Activated CD4-positive, alpha-beta memory T cell treated with anti-CD3 and anti-CD28 coated beads, Interleukin-2, amount 10 ng/mL, durations not matched to agents 7 days and 5 days (primary cell): ENCODE measurements around the gene SF3B5. TPM values are rescaled to one million over a fixed set of nuclear protein-coding genes. Genes with fewer than 3 reads are reported as not detected.

ENCODE experiments used
- CTCF ChIA-PET: fragments of 350-600 bp; sonication (Branson Sonifier 250); formaldehyde crosslinking; loops from one replicate; lab custom pipeline; 2021; ENCODE audit warnings: antibody characterized with exemption, inconsistent platforms; lab: Charles Lee
- POLR2A ChIA-PET: fragments of 350-600 bp; sonication (Branson Sonifier 250); formaldehyde crosslinking; loops from one replicate; lab custom pipeline; 2021; ENCODE audit warnings: antibody characterized with exemption; lab: Charles Lee
- DNase-seq: peaks from one replicate; pipeline ENCODE4 v3.0.0-alpha.2; 2020
- H3K27ac Mint-ChIP-seq: one replicate; pipeline ENCODE4 v1.8.0; 2021; ENCODE audit warnings: mild to moderate bottlenecking, mixed read lengths
- H3K27me3 Mint-ChIP-seq: one replicate; pipeline ENCODE4 v1.8.0; 2021; ENCODE audit warnings: mixed read lengths
- H3K36me3 Mint-ChIP-seq: one replicate; pipeline ENCODE4 v1.8.0; 2021; ENCODE audit warnings: low read depth, mixed read lengths
- H3K4me1 Mint-ChIP-seq: one replicate; pipeline ENCODE4 v1.8.0; 2021; ENCODE audit warnings: mixed read lengths
- H3K4me3 Mint-ChIP-seq: one replicate; pipeline ENCODE4 v1.8.0; 2021; ENCODE audit warnings: mild to moderate bottlenecking, mixed read lengths
- H3K9me3 Mint-ChIP-seq: one replicate; pipeline ENCODE4 v1.8.0; 2021; ENCODE audit warnings: mixed read lengths
- total RNA-seq, 2 experiments: library from RNA; stranded (reverse); gene quantifications; one replicate each; pipeline ENCODE4 v1.2.3, GENCODE V29; 2021

The SF3B5 gene
- total RNA-seq, 2 experiments from 2014 or later: 128 to 130 TPM

DNA sequence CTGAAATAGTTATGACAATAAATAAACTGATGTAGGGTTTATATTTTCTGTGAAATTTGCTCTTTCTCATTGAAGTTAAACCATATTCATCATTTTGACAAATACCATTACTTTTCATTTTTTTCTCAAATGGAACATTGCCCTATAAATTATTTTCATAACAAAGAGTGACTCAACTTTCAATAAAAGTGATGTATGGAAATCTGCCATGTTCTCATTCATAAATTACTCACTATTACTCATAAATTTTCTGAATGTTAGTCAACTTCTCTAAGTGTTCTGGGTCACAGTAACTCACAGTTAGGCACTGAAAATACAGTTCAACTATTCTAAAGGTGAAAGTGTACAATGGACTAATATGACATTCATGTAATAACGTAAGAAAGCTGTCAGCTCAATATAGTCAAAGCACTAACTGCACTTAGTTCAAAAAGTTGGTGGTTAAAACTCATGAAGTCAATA lies 35.9 kb upstream of the SF3B5 start:
- H3K27me3 Mint-ChIP-seq: peaks cover 18% of the 10 kb centered on the region
- ChIA-PET POLR2A (interaction anchor here (3.5 kb wide), 1 partner anchor 19 kb away, joined by 17 read pairs; the partner anchor contains the start of gene STX11), CTCF (no interaction called here)
- peaks cover 17% of the 10 kb centered on the region for H3K4me1 Mint-ChIP-seq
- no peaks in the 10 kb centered on the region for H3K9me3 Mint-ChIP-seq
- no peak for DNase-seq
- no peaks in the 10 kb centered on the region for H3K36me3 Mint-ChIP-seq
- H3K27ac Mint-ChIP-seq: no peak overlapping the region
- H3K4me3 Mint-ChIP-seq: no peak overlapping the region

DNA sequence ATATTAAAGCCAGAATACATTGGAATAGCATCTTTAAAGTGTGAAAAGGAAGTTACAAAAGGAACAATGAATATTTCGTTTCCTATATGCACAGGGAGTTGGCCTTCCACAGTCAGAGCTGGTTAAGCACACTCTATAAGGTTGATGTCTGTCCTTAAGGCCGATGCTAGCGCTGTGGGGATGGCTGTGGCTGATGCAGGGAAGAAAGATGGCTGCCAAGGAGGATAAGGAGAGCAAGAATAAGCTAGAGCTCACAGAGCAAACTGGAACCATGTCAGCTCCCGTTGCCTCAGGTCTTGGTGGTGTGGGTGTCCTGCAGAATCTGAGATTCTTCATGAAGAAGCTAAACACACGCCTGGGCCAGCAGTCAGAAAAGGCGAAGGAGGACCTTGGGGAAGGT lies 34.1 kb upstream of the SF3B5 start:
- H3K27ac Mint-ChIP-seq: no peak overlapping the region

DNA sequence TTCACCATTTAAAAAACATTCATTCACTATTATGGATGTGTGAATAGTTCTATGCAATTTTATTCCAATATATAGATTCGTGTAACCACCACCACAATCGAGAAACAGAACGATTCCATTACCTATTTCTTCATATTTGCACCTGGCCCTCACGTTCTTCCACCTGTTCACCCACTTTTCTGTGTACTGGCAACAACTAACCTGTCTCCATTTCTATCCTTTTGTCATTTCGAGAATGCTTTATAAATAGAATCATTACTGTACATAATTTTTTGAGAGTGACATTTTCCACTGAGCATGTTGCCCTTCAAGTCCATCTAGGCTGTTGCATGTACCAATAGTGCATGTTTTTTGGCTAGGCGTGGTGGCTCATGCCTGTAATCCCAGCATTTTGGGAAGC lies 31.7 kb upstream of the SF3B5 start:
- H3K27ac Mint-ChIP-seq: no peak overlapping the region
- no peak for DNase-seq
- no peaks in the 10 kb centered on the region for H3K36me3 Mint-ChIP-seq
- ChIA-PET POLR2A (no interaction called here), CTCF (interaction anchor here (0.7 kb wide), 1 partner anchor 355 kb away, joined by 3 read pairs; no protein-coding TSS in a partner anchor)
- H3K27me3 Mint-ChIP-seq: peaks cover 6% of the 10 kb centered on the region
- H3K4me3 Mint-ChIP-seq: no peak overlapping the region
- peaks cover 17% of the 10 kb centered on the region for H3K4me1 Mint-ChIP-seq
- no peaks in the 10 kb centered on the region for H3K9me3 Mint-ChIP-seq

More for the DNA sequence above, 34.1 kb upstream of the SF3B5 start:
- no peak for DNase-seq
- no peak overlapping the region for H3K4me3 Mint-ChIP-seq
- peaks cover 11% of the 10 kb centered on the region for H3K27me3 Mint-ChIP-seq
- POLR2A ChIA-PET: interaction anchor here (1.4 to 3.5 kb wide), 3 partner anchors 14 to 32 kb away, joined by 3 to 17 read pairs (median 4); partner anchors contain the start of gene STX11
- peaks cover 17% of the 10 kb centered on the region for H3K4me1 Mint-ChIP-seq
- no peaks in the 10 kb centered on the region for H3K9me3 Mint-ChIP-seq
- CTCF ChIA-PET: no interaction called here
- H3K36me3 Mint-ChIP-seq: no peaks in the 10 kb centered on the region

DNA sequence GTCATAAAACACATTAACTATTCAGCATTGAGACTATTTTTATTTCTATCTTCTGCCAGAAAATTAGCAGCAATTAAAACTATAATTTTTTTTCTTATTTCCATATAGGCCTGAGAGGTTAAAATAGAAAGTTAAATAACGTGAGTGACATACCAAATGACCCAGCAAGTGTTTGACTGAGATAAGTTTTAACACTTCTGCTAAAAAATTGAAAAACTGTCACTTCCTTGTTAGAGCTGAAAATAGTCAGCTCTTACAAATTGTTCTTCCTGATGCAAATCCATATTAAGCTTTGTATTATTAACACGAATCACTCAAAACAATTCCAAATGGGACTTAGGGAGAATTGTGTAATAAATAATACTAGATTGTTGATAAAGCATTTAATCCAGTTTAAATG lies 28.5 kb upstream of the SF3B5 start:
- H3K9me3 Mint-ChIP-seq: no peaks in the 10 kb centered on the region
- no peaks in the 10 kb centered on the region for H3K36me3 Mint-ChIP-seq
- H3K4me1 Mint-ChIP-seq: no peaks in the 10 kb centered on the region
- DNase-seq: no peak
- no peak overlapping the region for H3K4me3 Mint-ChIP-seq
- ChIA-PET CTCF (interaction anchor here (0.5 to 0.6 kb wide), 2 partner anchors 184 to 1913 kb away, joined by 3 read pairs; no protein-coding TSS in a partner anchor), POLR2A (interaction anchor here (0.8 kb wide), 1 partner anchor 35 kb away, joined by 5 read pairs; no protein-coding TSS in a partner anchor)
- H3K27ac Mint-ChIP-seq: no peak overlapping the region
- peaks cover 2% of the 10 kb centered on the region for H3K27me3 Mint-ChIP-seq

DNA sequence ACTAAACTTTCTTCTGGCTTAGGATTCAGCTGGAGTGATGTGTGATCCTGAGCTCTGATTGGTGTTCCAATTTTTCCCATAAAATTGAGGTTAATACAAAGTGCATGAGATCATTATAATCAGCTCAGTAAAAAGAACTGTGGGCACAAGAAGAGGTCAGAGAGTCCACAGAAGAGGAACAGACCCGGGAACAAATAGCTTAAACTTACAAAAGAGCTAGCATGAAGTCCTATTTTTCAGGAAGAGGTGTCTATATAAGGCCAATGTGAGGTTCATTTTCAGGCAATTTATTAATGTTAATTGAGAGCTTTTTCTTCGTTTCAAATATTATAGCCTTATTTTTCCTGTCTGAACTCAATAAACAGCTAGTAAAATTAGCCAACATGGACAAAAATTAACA lies 28.0 kb upstream of the SF3B5 start:
- CTCF ChIA-PET: interaction anchor here (0.5 to 0.6 kb wide), 2 partner anchors 183 to 1912 kb away, joined by 3 read pairs; no protein-coding TSS in a partner anchor

DNA sequence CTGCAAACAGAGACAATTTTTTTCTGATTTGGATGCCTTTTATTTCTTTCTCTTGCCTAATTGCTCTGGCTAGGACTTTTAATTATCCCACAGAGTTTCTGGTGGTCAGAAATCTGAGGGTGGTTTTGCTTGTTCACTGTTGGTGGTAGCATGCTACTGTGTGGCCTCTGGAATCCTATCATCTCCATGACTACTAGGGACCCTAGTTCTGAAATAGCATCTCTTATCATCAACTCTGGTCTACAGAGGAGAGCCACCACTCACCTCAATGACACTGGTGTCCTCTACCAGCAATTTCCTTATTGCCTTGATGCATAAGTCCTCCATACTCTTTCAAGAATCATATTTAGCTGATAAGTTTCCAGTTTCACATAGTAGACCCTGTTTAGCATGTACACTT lies 27.5 kb upstream of the SF3B5 start:
- Mint-ChIP-seq H3K27ac (no peak overlapping the region), H3K36me3 (no peaks in the 10 kb centered on the region), H3K27me3 (no peaks in the 10 kb centered on the region), H3K4me1 (no peaks in the 10 kb centered on the region), H3K4me3 (no peak overlapping the region), H3K9me3 (no peaks in the 10 kb centered on the region)
- ChIA-PET POLR2A (no interaction called here), CTCF (no interaction called here)
- no peak for DNase-seq

More for the DNA sequence above, 28.0 kb upstream of the SF3B5 start:
- Mint-ChIP-seq H3K27me3 (peaks cover 1% of the 10 kb centered on the region), H3K36me3 (no peaks in the 10 kb centered on the region), H3K4me3 (no peak overlapping the region), H3K27ac (no peak overlapping the region), H3K4me1 (no peaks in the 10 kb centered on the region), H3K9me3 (no peaks in the 10 kb centered on the region)
- POLR2A ChIA-PET: no interaction called here
- DNase-seq: no peak

DNA sequence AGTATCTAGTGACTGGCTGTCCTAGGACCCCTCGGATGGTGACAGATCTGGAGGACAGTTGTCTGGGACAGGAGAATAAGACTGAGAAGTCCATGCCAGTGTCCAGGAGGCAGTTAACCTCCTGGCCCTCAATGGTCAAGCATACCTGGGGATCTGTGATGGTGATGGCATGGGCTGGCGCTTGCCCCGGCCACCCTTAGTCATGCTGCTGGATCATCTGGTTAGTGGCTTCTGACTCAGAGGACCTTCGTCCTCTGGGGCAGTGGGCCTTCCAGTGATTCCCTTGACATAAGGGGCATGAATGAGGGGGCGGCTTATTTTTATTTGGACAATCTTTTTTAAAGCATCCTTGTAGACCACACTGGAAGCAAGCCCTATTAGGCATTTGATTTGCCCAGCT lies 24.0 kb upstream of the SF3B5 start:
- POLR2A ChIA-PET: no interaction called here
- Mint-ChIP-seq H3K4me1 (no peaks in the 10 kb centered on the region), H3K27me3 (peaks cover 2% of the 10 kb centered on the region), H3K27ac (no peak overlapping the region), H3K36me3 (no peaks in the 10 kb centered on the region), H3K4me3 (no peak overlapping the region), H3K9me3 (no peaks in the 10 kb centered on the region)
- CTCF ChIA-PET: no interaction called here
- DNase-seq: no peak

DNA sequence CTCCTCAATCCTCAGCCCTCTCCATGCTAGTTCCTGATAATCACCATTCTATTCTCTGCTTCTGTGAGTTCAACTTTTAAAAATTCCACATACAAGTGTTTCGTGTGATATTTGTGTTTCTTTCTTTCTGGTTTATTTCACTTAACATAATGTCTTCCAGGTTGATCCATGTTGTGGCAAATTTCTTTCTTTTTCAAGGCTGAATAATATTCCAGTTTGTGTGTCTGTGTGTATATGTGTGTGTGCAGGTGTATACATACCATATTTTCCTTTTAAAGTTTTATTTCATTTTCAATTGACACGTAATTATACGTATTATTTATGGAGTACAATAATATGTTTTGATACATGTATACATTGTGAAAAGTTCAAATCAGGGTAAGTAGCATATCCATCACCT lies 19.8 kb upstream of the SF3B5 start:
- DNase-seq: no peak
- POLR2A ChIA-PET: no interaction called here
- Mint-ChIP-seq H3K9me3 (no peaks in the 10 kb centered on the region), H3K4me1 (no peaks in the 10 kb centered on the region), H3K36me3 (no peaks in the 10 kb centered on the region), H3K27ac (no peak overlapping the region), H3K27me3 (peaks cover 2% of the 10 kb centered on the region), H3K4me3 (no peak overlapping the region)
- CTCF ChIA-PET: interaction anchor here (1.1 kb wide), 1 partner anchor 104 kb away, joined by 4 read pairs; no protein-coding TSS in a partner anchor

DNA sequence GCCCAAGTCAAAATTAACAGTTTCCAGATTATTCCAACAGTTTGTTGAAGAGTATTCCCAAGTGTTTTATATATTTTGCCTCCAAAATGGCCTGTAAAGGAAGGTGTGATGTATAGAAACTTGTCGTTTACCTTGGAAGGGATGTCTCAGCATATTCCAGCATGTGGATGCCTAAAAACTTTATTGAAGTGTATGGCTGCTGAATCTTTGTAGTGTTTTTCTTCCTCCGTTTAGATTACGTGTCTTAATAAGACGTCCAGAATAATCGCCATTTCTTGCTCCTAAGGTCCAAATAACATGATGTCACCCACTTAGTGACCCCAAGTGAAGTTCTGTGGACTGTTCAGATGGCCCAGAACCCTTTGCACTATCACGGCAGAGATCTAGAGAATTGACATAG lies 18.0 kb upstream of the SF3B5 start:
- Mint-ChIP-seq H3K27me3 (peaks cover 5% of the 10 kb centered on the region), H3K4me3 (no peak overlapping the region), H3K27ac (no peak overlapping the region), H3K4me1 (no peaks in the 10 kb centered on the region), H3K9me3 (no peaks in the 10 kb centered on the region), H3K36me3 (no peaks in the 10 kb centered on the region)
- DNase-seq: no peak
- POLR2A ChIA-PET: no interaction called here
- CTCF ChIA-PET: no interaction called here

DNA sequence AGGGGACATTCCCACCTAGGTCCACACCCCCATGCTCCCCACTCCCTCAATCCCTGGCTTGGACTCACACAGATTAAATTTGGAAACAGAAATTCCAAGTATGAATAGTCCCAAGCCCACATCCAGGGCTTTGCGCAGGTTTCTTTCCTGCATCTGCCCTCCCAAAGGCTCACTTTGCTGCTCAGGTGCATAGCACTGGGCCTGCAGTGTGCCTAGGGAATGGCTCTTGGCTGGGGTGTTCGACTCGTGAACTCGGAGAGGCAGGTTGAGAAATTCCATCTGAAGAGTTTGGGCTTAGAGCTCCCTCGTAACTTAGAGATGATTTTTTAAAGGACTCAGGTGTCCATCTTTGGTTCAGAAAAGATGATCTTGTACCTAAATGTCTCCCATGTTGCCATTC lies 14.8 kb upstream of the SF3B5 start:
- no peak overlapping the region for H3K4me3 Mint-ChIP-seq
- peaks cover 6% of the 10 kb centered on the region for H3K4me1 Mint-ChIP-seq
- no peak for DNase-seq
- ChIA-PET CTCF (no interaction called here), POLR2A (interaction anchor here (0.6 to 1.2 kb wide), 2 partner anchors 371 to 1453 kb away, joined by 3 to 4 read pairs; no protein-coding TSS in a partner anchor)
- no peaks in the 10 kb centered on the region for H3K36me3 Mint-ChIP-seq
- H3K9me3 Mint-ChIP-seq: no peaks in the 10 kb centered on the region
- H3K27ac Mint-ChIP-seq: no peak overlapping the region
- peaks cover 5% of the 10 kb centered on the region for H3K27me3 Mint-ChIP-seq

DNA sequence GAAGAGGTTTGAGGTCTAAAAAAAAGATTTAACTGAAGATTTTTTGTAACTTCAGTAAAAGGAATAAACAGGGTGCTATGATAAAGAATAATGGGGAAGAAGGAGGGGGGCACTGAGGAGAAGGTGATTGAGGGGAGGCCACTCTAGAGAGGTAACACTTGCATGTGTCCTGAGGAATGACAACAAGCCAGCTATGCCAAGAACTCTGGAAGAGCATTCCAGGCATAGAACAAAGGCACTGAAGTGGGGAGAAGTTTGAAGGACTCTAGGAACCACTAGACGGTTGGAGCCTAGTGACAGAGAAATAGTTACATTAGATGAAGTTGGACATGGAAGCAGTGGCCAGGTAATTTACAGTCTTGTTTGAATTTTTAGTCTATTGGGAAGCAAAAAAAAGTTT lies 10.8 kb upstream of the SF3B5 start:
- ChIA-PET CTCF (interaction anchor here (0.6 to 2.9 kb wide), 3 partner anchors 112 to 373 kb away, joined by 3 to 31 read pairs (median 3); no protein-coding TSS in a partner anchor), POLR2A (interaction anchor here (1.4 kb wide), 1 partner anchor 110 kb away, joined by 4 read pairs; no protein-coding TSS in a partner anchor)
- DNase-seq: no peak

DNA sequence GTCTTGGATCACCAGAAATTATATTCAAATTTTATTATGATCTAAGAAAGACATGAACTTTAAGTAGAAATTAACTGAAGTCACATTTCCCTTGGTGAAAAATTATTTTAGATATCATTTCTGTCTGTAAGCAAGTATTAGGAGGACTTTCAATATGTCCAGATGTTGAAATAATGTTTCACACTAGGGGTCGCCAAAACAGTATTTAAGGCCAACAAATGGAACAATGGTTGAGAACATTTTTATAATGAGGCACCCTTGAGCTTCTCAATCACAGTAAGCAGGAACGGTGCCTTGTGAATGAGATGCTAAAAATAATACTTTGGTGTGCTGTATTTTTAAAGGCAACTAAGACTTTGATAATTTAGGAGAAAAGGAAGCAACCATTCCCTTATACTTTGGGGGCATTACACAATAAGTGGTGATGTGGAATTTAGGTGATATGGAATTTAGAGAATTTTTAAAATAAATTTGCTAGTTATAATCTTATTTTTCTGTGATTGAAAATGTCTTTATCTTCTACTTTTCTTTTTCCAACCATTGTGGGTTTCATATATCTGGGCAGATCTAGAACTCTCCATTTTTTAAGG lies 9.6 kb upstream of the SF3B5 start:
- H3K27ac Mint-ChIP-seq: no peak overlapping the region
- peaks cover 5% of the 10 kb centered on the region for H3K27me3 Mint-ChIP-seq
- no peak overlapping the region for H3K4me3 Mint-ChIP-seq
- H3K9me3 Mint-ChIP-seq: no peaks in the 10 kb centered on the region
- ChIA-PET CTCF (interaction anchor here (0.6 to 2.9 kb wide), 7 partner anchors 47 to 463 kb away, joined by 3 to 31 read pairs (median 4); no protein-coding TSS in a partner anchor), POLR2A (interaction anchor here (0.8 kb wide), 1 partner anchor 45 kb away, joined by 3 read pairs; the partner anchor contains the start of gene STX11)
- no peaks in the 10 kb centered on the region for H3K36me3 Mint-ChIP-seq
- H3K4me1 Mint-ChIP-seq: peaks cover 7% of the 10 kb centered on the region
- no peak for DNase-seq

More for the DNA sequence above, 10.8 kb upstream of the SF3B5 start:
- Mint-ChIP-seq H3K27me3 (peaks cover 5% of the 10 kb centered on the region), H3K4me1 (peaks cover 7% of the 10 kb centered on the region), H3K4me3 (no peak overlapping the region), H3K36me3 (no peaks in the 10 kb centered on the region), H3K27ac (no peak overlapping the region), H3K9me3 (no peaks in the 10 kb centered on the region)

DNA sequence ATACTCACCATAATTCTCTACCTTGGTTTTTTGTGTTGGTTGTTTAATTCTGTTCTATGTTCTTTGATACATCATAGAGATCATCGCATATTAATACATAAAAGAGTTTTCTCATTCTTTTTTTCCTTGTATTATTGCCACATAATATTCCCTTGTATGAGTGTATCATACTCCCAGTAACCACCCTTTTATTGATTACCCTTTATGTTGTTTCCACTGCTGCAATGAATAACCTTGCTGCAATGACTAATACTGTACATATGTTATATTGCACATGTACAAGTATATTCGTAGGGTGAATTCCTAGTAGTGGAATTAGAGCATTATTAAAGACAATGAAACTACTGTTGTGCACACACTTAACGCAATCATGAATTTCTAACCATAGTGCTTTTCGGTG lies 9.1 kb upstream of the SF3B5 start:
- ChIA-PET POLR2A (interaction anchor here (0.8 kb wide), 1 partner anchor 45 kb away, joined by 3 read pairs; the partner anchor contains the start of gene STX11), CTCF (interaction anchor here (0.8 to 2.9 kb wide), 4 partner anchors 112 to 378 kb away, joined by 4 to 31 read pairs (median 5); no protein-coding TSS in a partner anchor)
- DNase-seq: no peak
- Mint-ChIP-seq H3K4me1 (peaks cover 7% of the 10 kb centered on the region), H3K36me3 (no peaks in the 10 kb centered on the region), H3K27me3 (peaks cover 5% of the 10 kb centered on the region), H3K9me3 (no peaks in the 10 kb centered on the region), H3K27ac (no peak overlapping the region), H3K4me3 (no peak overlapping the region)
